GM20431 (cell line): ENCODE results near the gene KIF21B.

Experiments used
- in situ Hi-C: fragments of 300-500 bp; cut with MseI, MboI; formaldehyde crosslinking; loops from one replicate; pipeline ENCODE4 v1.15.0; 2020; ENCODE audit warnings: low sequenced_read_pairs; ENCODE audit not compliant: unreplicated experiment

Gene KIF21B

GRCh38 chr1:201023517-201023902 lies at the start of gene KIF21B:
Gene KIF21B, minus strand, starts transcription at chr1:201023714. Its CDS starts 331 bp downstream, at chr1:201023383.
- in situ Hi-C loops = no loop called here

- in situ Hi-C loops = no loop called here
Observed at GRCh38 chr1:201072922-201073321, 49.4 kb upstream of the KIF21B start.

- in situ Hi-C loops = no loop called here
Observed at GRCh38 chr1:201072149-201072548, 48.6 kb upstream of the KIF21B start.

GRCh38 chr1:201069636-201070035 lies 46.1 kb upstream of the KIF21B start:
- in situ Hi-C loops = no loop called here

- in situ Hi-C loops = no loop called here
Observed at GRCh38 chr1:201068976-201069375, 45.5 kb upstream of the KIF21B start.

- in situ Hi-C loops = no loop called here
Observed at GRCh38 chr1:201066986-201067385, 43.5 kb upstream of the KIF21B start.

- in situ Hi-C loops = no loop called here
Observed at GRCh38 chr1:201065686-201066085, 42.2 kb upstream of the KIF21B start.

GRCh38 chr1:201064806-201065205 lies 41.3 kb upstream of the KIF21B start:
- in situ Hi-C loops = no loop called here

- in situ Hi-C loops = no loop called here
Observed at GRCh38 chr1:201063145-201063544, 39.6 kb upstream of the KIF21B start.

- in situ Hi-C loops = no loop called here
Observed at GRCh38 chr1:201062511-201063091, 39.1 kb upstream of the KIF21B start.

- in situ Hi-C loops = no loop called here
Observed at GRCh38 chr1:201061886-201062285, 38.4 kb upstream of the KIF21B start.

GRCh38 chr1:201061049-201061448 lies 37.5 kb upstream of the KIF21B start:
- in situ Hi-C loops = no loop called here

GRCh38 chr1:201060586-201060985 lies 37.1 kb upstream of the KIF21B start:
- in situ Hi-C loops = no loop called here

GRCh38 chr1:201059871-201060555 lies 36.5 kb upstream of the KIF21B start:
- in situ Hi-C loops = no loop called here

GRCh38 chr1:201059401-201059800 lies 35.9 kb upstream of the KIF21B start:
- in situ Hi-C loops = no loop called here

- in situ Hi-C loops = no loop called here
Observed at GRCh38 chr1:201054091-201054543, 30.6 kb upstream of the KIF21B start.

GRCh38 chr1:201053155-201053860 lies 29.8 kb upstream of the KIF21B start:
- in situ Hi-C loops = no loop called here

- in situ Hi-C loops = no loop called here
Observed at GRCh38 chr1:201051399-201051798, 27.9 kb upstream of the KIF21B start.

- in situ Hi-C loops = no loop called here
Observed at GRCh38 chr1:201050515-201051277, 27.2 kb upstream of the KIF21B start.

- in situ Hi-C loops = loop anchor here (10.0 kb wide), 1 partner anchor 75 kb away; no protein-coding TSS in a partner anchor
Observed at GRCh38 chr1:201049248-201049831, 25.8 kb upstream of the KIF21B start.
